Measurements from ENCODE around the gene BCL6. TPM values are rescaled to one million over a fixed set of nuclear protein-coding genes. Genes with fewer than 3 reads are reported as not detected.

Gene BCL6
- total RNA-seq, 1 experiment from 2014 or later = 21.5 TPM

- intact Hi-C loops (cut with micrococcal nuclease; ENCODE audit: unreplicated experiment) (no loop called here), in situ Hi-C loops (cut with HindIII; ENCODE audit: low pct_unique_long_range_greater_than_20kb, low sequenced_read_pairs) (loop anchor here (25.0 kb wide), 1 partner anchor 386 kb away; no protein-coding TSS in a partner anchor)
- Histone ChIP-seq H3K9me3 (ENCODE audit: control insufficient read depth, insufficient read depth, low read depth, low read length) (no peaks in the 10 kb centered on the region), H3K27me3 (ENCODE audit: control insufficient read depth, insufficient read depth, low read length) (peaks cover 5% of the 10 kb centered on the region), H3K36me3 (ENCODE audit: control insufficient read depth, insufficient read depth, low read length) (no peaks in the 10 kb centered on the region), H3K4me1 (ENCODE audit: control insufficient read depth, insufficient read depth, low read length) (no peaks in the 10 kb centered on the region), H3K27ac (ENCODE audit: low read length) (no peak overlapping the region), H3K4me3 (ENCODE audit: low read depth in 2 of 2, low read length in 2 of 2) (no peak overlapping the region)
- CTCF ChIA-PET = no interaction called here
- TF ChIP-seq SIN3A (IDR thresholded peaks at IDR 0.05; ENCODE audit: borderline replicate concordance, insufficient read depth, low read depth, low read length) = no peak
- no peak for TF ChIP-seq REST (IDR thresholded peaks at IDR 0.05; ENCODE audit: insufficient read depth in 1 of 2, low read depth in 2 of 2, low read length in 1 of 2)
- no peak for TF ChIP-seq CTCF (IDR thresholded peaks at IDR 0.05)
- no peak for DNase-seq (ENCODE audit: low read depth, low spot score)
- ATAC-seq = no peak
- BruUV-seq (replicated peaks) = no TSS peak
- POLR2A ChIA-PET = no interaction called here
Observed at GRCh38 chr3:187698499-187699399, 46.5 kb downstream of the BCL6 start.

- no peak overlapping the region for H3K27ac ChIP-seq (ENCODE audit: low read length)
- ChIA-PET POLR2A (interaction anchor here (0.7 kb wide), 1 partner anchor 488 kb away, joined by 7 read pairs; no protein-coding TSS in a partner anchor), CTCF (interaction anchor here (0.7 kb wide), 1 partner anchor 1366 kb away, joined by 5 read pairs; no protein-coding TSS in a partner anchor)
- DNase-seq (ENCODE audit: low read depth, low spot score) (no peak), ATAC-seq (no peak)
- H3K27me3 ChIP-seq (ENCODE audit: control insufficient read depth, insufficient read depth, low read length) = peaks cover 5% of the 10 kb centered on the region
- H3K9me3 ChIP-seq (ENCODE audit: control insufficient read depth, insufficient read depth, low read depth, low read length) = no peaks in the 10 kb centered on the region
- H3K4me1 ChIP-seq (ENCODE audit: control insufficient read depth, insufficient read depth, low read length) = no peaks in the 10 kb centered on the region
- in situ Hi-C loops (cut with HindIII; ENCODE audit: low pct_unique_long_range_greater_than_20kb, low sequenced_read_pairs) = loop anchor here (25.0 kb wide), 1 partner anchor 384 kb away; no protein-coding TSS in a partner anchor
- no TSS peak for BruUV-seq (replicated peaks)
- TF ChIP-seq SIN3A (IDR thresholded peaks at IDR 0.05; ENCODE audit: borderline replicate concordance, insufficient read depth, low read depth, low read length) (no peak), CTCF (IDR thresholded peaks at IDR 0.05) (no peak), POLR2AphosphoS5 (IDR thresholded peaks at IDR 0.05; ENCODE audit: low read depth, low read length) (no peak), REST (IDR thresholded peaks at IDR 0.05; ENCODE audit: insufficient read depth in 1 of 2, low read depth in 2 of 2, low read length in 1 of 2) (no peak), TCF7L2 (IDR thresholded peaks at IDR 0.05; ENCODE audit: low read depth, low read length) (no peak)
- intact Hi-C loops (cut with micrococcal nuclease; ENCODE audit: unreplicated experiment) = no loop called here
- no peak overlapping the region for H3K4me3 ChIP-seq (ENCODE audit: low read depth in 2 of 2, low read length in 2 of 2)
- no peaks in the 10 kb centered on the region for H3K36me3 ChIP-seq (ENCODE audit: control insufficient read depth, insufficient read depth, low read length)
Observed at GRCh38 chr3:187696021-187696420, 49.2 kb downstream of the BCL6 start.
